Gastrocnemius medialis (tissue), 4 donors: ENCODE measurements around the gene IL16. TPM values are rescaled to one million over a fixed set of nuclear protein-coding genes. Genes with fewer than 3 reads are reported as not detected.

ENCODE experiments used
- ATAC-seq, 2 donors: fragments of 150-250 bp; one replicate each; pipeline ENCODE4 v1.9.1; 2016
- DNase-seq, 2 donors: peaks; one replicate each; pipeline ENCODE4 v3.0.0-alpha.2; 2019
- H3K27ac ChIP-seq, 4 donors: fragments of 200-600 bp; sonication (generic); 1 replicate in 1 of 4; 2 replicates in 3 of 4; pipeline ENCODE4 v1.5.1; 2016 to 2018; ENCODE audit warnings: mild to moderate bottlenecking in 2 of 4, moderate library complexity in 1 of 4
- H3K27me3 ChIP-seq, 3 donors: fragments of 200-600 bp; sonication (generic) in 2 of 3; 1 replicate in 1 of 3; 2 replicates in 2 of 3; pipeline versions ENCODE4 v1.5.1 to v1.6.0; 2016 to 2019; ENCODE audit warnings: mild to moderate bottlenecking in 1 of 3, moderate library complexity in 1 of 3
- H3K36me3 ChIP-seq, 2 donors: fragments of 200-600 bp; sonication (generic) in 1 of 2; one replicate each; pipeline ENCODE4 v1.5.1; 2017 to 2018
- H3K4me1 ChIP-seq, 2 donors: fragments of 200-600 bp; sonication (generic) in 1 of 2; one replicate each; pipeline ENCODE4 v1.5.1; 2016 to 2017; ENCODE audit warnings: mild to moderate bottlenecking in 2 of 2
- H3K4me3 ChIP-seq, 4 donors: fragments of 200-600 bp; sonication (generic) in 3 of 4; 1 replicate in 1 of 4; 2 replicates in 3 of 4; pipeline ENCODE4 v1.5.1; 2016 to 2019; ENCODE audit warnings: mild to moderate bottlenecking in 2 of 4
- H3K9me3 ChIP-seq, 3 donors: fragments of 200-600 bp; sonication (generic) in 2 of 3; 1 replicate in 1 of 3; 2 replicates in 2 of 3; pipeline ENCODE4 v1.5.1; 2016 to 2019
- CTCF ChIP-seq, 5 experiments: fragments of 450-650 bp in 3 of 5; fragments of 200-600 bp in 2 of 5; sonication (generic) in 2 of 5; IDR thresholded peaks in 4 of 5; conservative IDR thresholded peaks in 1 of 5; 1 replicate in 4 of 5; 2 replicates in 1 of 5; pipeline ENCODE4 v1.5.1; 2016 to 2019; ENCODE audit warnings: antibody characterized with exemption in 5 of 5, mild to moderate bottlenecking in 3 of 5, moderate library complexity in 3 of 5
- POLR2A ChIP-seq, 2 donors: fragments of 450-650 bp; IDR thresholded peaks; one replicate each; pipeline ENCODE4 v1.6.1; 2017; ENCODE audit warnings: antibody characterized with exemption in 2 of 2, mild to moderate bottlenecking in 2 of 2, moderate library complexity in 2 of 2
- in situ Hi-C, 4 donors: fragments of 200-750 bp; cut with MboI; loops; one replicate each; pipeline versions ENCODE4 v1.15.0 to v1.8.0; 2017; ENCODE audit warnings: low sequenced_read_pairs in 4 of 4
- intact Hi-C: fragments of 100-400 bp; cut with DNase I; formaldehyde crosslinking; loops from one replicate; pipeline ENCODE4 v1.15.1; 2023; ENCODE audit warnings: low total_unique reads
- total RNA-seq, 4 donors: library from RNA; depleted of rRNA; stranded (reverse); fragments of >200 nt; gene quantifications; one replicate each; pipeline versions ENCODE4 v1.1.0 to v1.2.3, GENCODE V29; 2016

IL16 gene
- total RNA-seq, 4 donors from 2014 or later: 3.3 to 4.5 (median 4.3) TPM

DNA sequence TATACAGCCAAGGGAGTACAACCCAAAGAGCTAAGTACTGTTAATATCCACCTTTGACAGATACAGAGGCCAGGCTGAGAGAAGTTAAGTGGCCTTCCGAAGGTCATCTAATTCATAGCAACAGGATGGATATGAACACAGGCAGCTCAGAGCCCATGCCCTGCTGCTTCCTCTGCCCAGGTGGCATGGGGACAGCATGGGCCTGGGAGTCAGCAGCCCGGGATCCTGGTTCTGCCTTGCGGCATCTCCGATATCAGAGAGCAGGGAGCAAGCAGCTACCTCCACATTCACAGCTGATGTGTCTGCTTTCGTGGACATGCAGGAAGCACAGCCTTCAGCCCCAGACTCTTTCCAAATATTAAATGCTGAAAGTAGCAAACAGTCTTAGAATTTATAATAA is 71.7 kb downstream of the IL16 start:
- TF ChIP-seq POLR2A (IDR thresholded peaks at IDR 0.05) (no peak), CTCF (IDR thresholded peaks at IDR 0.05 in 4 of 5, conservative IDR thresholded peaks at IDR 0.05 in 1 of 5) (no peak)
- intact Hi-C loops: loop anchor here (5.0 to 10.0 kb wide), 2 partner anchors 291 to 814 kb away; no protein-coding TSS in a partner anchor
- Histone ChIP-seq H3K36me3 (no peaks in the 10 kb centered on the region), H3K9me3 (no peaks in the 10 kb centered on the region), H3K27me3 (no peaks in the 10 kb centered on the region), H3K4me1 (peaks cover 4 to 10% of the 10 kb centered on the region in 2 donors), H3K27ac (no peak overlapping the region), H3K4me3 (no peak overlapping the region)
- DNase-seq: no peak
- no peak for ATAC-seq
- in situ Hi-C loops: loop anchor here (5.0 to 25.0 kb wide), 7 partner anchors 111 to 806 kb away; partner anchors contain the start of gene MESD (in 1 of the 4)

DNA sequence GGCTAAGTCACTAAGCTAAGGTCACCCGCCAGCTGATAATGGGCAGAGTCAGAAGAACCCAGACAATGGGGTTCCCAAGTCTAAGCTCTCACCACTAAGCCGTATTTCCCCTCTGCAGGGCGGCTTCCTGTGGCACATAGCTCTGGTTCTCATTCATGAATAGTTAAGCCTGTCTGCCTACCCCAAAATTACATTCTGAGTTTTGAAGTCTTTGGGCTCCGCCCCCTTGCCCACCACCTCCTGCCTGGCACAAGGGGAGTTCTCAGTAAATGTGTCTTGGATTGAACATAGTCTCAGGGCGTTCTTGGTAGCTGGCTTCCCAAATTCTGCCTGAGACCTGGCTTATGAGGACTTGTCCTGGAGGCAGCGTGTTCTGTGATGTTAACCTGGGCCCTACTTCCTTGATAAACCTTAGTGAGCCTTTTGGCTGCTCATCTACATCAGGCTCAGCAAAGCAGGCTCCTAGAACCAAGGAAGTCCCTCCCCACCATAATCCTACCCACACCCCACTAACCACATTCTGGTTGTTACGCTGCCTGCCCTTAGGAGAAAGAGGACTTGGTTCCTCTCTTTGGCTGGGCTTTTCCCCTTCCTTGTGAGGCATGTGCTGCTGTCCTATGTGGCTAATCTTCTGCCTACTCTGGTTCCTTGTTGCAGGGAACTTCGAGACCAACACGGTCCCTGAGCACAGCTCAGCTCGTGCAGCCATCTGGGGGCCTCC is 72.4 kb downstream of the IL16 start:
- in situ Hi-C loops: loop anchor here (5.0 to 25.0 kb wide), 7 partner anchors 112 to 807 kb away; partner anchors contain the start of gene MESD (in 1 of the 4)
- no peaks in the 10 kb centered on the region for H3K9me3 ChIP-seq
- H3K27me3 ChIP-seq: no peaks in the 10 kb centered on the region
- H3K36me3 ChIP-seq: no peaks in the 10 kb centered on the region
- intact Hi-C loops: loop anchor here (5.0 to 10.0 kb wide), 2 partner anchors 292 to 814 kb away; no protein-coding TSS in a partner anchor
- no peak overlapping the region for H3K4me3 ChIP-seq
- peaks cover 4 to 10% of the 10 kb centered on the region in 2 donors for H3K4me1 ChIP-seq
- no peak for TF ChIP-seq CTCF (IDR thresholded peaks at IDR 0.05 in 4 of 5, conservative IDR thresholded peaks at IDR 0.05 in 1 of 5)
- no peak for TF ChIP-seq POLR2A (IDR thresholded peaks at IDR 0.05)
- no peak overlapping the region for H3K27ac ChIP-seq
- no peak for DNase-seq
- no peak for ATAC-seq

GRCh38 chr15:81270188-81270587 is 73.5 kb downstream of the IL16 start:
- intact Hi-C loops (no loop called here), in situ Hi-C loops (loop anchor here in 3 of 4 donors (10.0 to 25.0 kb wide), 3 partner anchors 65 to 808 kb away; partner anchors contain the start of gene MESD (in 1 of the 3))
- peaks cover 4 to 10% of the 10 kb centered on the region in 2 donors for H3K4me1 ChIP-seq
- no peaks in the 10 kb centered on the region for H3K9me3 ChIP-seq
- TF ChIP-seq CTCF (IDR thresholded peaks at IDR 0.05 in 4 of 5, conservative IDR thresholded peaks at IDR 0.05 in 1 of 5): no peak
- TF ChIP-seq POLR2A (IDR thresholded peaks at IDR 0.05): no peak
- no peak overlapping the region for H3K27ac ChIP-seq
- DNase-seq: no peak
- no peaks in the 10 kb centered on the region for H3K27me3 ChIP-seq
- no peak overlapping the region for H3K4me3 ChIP-seq
- no peak for ATAC-seq
- no peaks in the 10 kb centered on the region for H3K36me3 ChIP-seq

DNA sequence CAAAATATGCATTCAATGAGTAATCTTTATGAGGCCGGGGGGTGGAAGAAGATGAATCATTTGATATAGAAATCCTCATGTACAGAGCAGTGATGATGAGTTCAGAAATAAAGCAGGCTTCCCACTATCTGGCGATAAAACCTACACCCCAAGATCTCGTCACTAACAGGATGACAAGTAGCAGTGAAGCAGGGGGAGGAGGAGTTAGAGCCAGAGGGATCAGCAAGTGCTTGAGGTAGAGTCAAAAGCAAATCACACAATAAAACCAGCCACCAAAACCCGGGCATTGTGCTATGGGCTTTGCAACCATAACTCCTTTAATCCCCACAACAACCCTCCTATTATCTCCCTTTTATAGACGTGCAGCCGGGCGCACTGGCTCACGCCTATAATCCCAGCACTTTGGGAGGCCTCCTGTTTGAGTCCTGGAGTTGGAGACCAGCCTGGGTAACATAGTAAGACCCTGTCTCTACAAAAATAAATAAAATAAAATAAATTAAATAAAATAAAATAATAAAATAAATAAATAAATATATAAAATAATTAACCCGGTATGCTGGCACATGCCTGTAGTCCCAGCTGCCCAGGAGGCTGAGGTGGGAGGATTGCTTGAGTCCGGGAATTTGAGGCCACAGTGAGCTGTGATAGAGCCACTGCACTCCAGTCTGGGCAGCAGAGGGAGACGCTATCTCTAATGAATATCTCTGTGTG is 74.3 kb downstream of the IL16 start:
- ATAC-seq: no peak
- Histone ChIP-seq H3K4me1 (peaks cover 4 to 5% of the 10 kb centered on the region in 2 donors), H3K27me3 (no peaks in the 10 kb centered on the region), H3K36me3 (no peaks in the 10 kb centered on the region), H3K9me3 (no peaks in the 10 kb centered on the region), H3K4me3 (no peak overlapping the region), H3K27ac (no peak overlapping the region)
- TF ChIP-seq CTCF (IDR thresholded peaks at IDR 0.05 in 4 of 5, conservative IDR thresholded peaks at IDR 0.05 in 1 of 5) (no peak), POLR2A (IDR thresholded peaks at IDR 0.05) (no peak)
- intact Hi-C loops (no loop called here), in situ Hi-C loops (loop anchor here in 3 of 4 donors (10.0 to 25.0 kb wide), 3 partner anchors 64 to 809 kb away; partner anchors contain the start of gene MESD (in 1 of the 3))
- DNase-seq: no peak
